Transverse colon (tissue), 4 donors: ENCODE results near the gene USP37.

Experiments used
- CTCF ChIP-seq, 5 experiments: fragments of 200-600 bp in 3 of 5; fragments of 450-650 bp in 2 of 5; sonication (generic) in 3 of 5; IDR thresholded peaks; 1 replicate in 2 of 5; 2 replicates in 3 of 5; pipeline ENCODE4 v1.5.1; 2016 to 2017; ENCODE audit warnings: antibody characterized with exemption in 5 of 5, inconsistent platforms in 3 of 5, mild to moderate bottlenecking in 2 of 5, moderate library complexity in 1 of 5
- EP300 ChIP-seq: sonication (generic); formaldehyde crosslinking; IDR thresholded peaks from one replicate; pipeline ENCODE4 v1.6.1; 2017; ENCODE audit warnings: antibody characterized with exemption, low read depth
- POLR2A ChIP-seq: fragments of 450-650 bp; IDR thresholded peaks from one replicate; pipeline ENCODE4 v1.6.1; 2016; ENCODE audit warnings: antibody characterized with exemption, mild to moderate bottlenecking, moderate library complexity
- POLR2AphosphoS5 ChIP-seq, 3 donors: sonication (generic); formaldehyde crosslinking; IDR thresholded peaks; one replicate each; pipeline ENCODE4 v1.6.1; 2016; ENCODE audit warnings: antibody characterized with exemption in 3 of 3

DNA sequence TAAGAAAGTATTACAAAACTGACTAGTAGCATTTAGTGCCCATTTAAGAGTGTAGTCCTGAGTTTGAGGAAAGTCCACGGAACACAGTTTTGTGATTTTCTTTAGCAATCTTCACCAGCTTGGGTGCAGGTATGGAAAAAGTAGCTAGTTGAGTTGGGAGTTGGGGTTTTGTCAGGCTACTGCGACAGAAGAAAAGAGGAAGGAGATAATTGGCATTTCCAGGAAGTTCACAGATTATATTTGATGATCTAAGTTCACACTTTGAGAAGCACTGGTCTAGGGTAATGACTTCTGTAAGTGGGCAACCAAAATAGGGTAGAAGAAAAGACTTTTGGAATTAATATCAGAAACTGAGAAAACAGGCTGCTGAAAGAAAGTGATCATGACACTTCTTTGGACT lies 97.1 kb downstream of the USP37 start:
- TF ChIP-seq CTCF (IDR thresholded peaks at IDR 0.05), result no peak
- no peak for TF ChIP-seq POLR2A
- no peak for TF ChIP-seq POLR2AphosphoS5 (IDR thresholded peaks at IDR 0.05)
- TF ChIP-seq EP300, result no peak
